Measurements from ENCODE around the gene EML4.
A peak's percentile ranks its signal among the peaks of the same experiment; 100 is the strongest.

EML4 gene

GRCh38 chr2:42324244-42324643 is 155.1 kb downstream of the EML4 start:
- DNase-seq (ENCODE audit: low read depth) = no peak
- no peak for TF ChIP-seq CTCF (conservative IDR thresholded peaks at IDR 0.05; ENCODE audit: low read length)
- H3K4me3 ChIP-seq (ENCODE audit: low read length) = no peak overlapping the region

DNA sequence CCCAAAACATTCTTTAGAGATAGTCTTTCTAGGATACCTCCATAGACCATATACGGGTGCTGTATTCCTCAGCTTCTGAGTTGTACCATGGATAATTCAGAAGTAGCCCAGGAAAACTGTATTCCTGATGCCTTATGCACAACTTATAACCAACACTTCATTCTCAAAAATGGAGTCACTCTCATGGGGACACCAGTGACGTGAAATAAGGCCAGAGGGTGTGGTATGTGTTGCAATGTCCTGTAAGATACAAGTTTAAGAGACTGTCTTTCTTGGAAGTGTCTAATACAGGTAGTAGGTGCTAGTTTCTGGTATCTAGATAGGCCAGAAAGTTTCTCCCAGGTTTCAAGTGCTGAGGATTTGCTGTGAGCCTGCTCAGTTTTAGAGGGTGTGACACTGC is 155.8 kb downstream of the EML4 start:
- no peak for DNase-seq (ENCODE audit: low read depth)
- TF ChIP-seq CTCF (conservative IDR thresholded peaks at IDR 0.05; ENCODE audit: low read length) = no peak
- H3K4me3 ChIP-seq (ENCODE audit: low read length) = no peak overlapping the region

- TF ChIP-seq CTCF (conservative IDR thresholded peaks at IDR 0.05; ENCODE audit: low read length) = no peak
- no peak overlapping the region for H3K4me3 ChIP-seq (ENCODE audit: low read length)
- DNase-seq (ENCODE audit: low read depth) = no peak
These were observed 156.5 kb downstream of the EML4 start for GRCh38 chr2:42325609-42326008.

DNA sequence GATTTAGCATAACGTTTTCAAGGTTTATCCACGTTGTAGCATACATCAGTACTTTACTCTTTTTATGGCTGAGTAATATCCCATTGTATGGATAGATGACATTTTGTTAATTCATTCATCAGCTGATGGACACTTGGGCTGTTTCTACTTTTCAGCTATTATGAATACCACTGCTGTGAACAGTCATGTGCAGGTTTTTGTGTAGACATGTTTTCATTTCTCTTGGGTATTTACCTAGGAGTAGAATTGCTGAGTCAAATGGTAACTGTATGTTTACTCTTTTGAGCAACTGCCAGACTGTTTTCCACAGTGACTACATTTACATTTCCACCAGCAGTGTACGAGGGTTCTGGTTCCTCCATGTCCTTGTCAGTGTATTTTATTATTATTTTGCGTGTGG is 158.0 kb downstream of the EML4 start:
- no peak overlapping the region for H3K4me3 ChIP-seq (ENCODE audit: low read length)
- DNase-seq (ENCODE audit: low read depth) = no peak
- no peak for TF ChIP-seq CTCF (conservative IDR thresholded peaks at IDR 0.05; ENCODE audit: low read length)

DNA sequence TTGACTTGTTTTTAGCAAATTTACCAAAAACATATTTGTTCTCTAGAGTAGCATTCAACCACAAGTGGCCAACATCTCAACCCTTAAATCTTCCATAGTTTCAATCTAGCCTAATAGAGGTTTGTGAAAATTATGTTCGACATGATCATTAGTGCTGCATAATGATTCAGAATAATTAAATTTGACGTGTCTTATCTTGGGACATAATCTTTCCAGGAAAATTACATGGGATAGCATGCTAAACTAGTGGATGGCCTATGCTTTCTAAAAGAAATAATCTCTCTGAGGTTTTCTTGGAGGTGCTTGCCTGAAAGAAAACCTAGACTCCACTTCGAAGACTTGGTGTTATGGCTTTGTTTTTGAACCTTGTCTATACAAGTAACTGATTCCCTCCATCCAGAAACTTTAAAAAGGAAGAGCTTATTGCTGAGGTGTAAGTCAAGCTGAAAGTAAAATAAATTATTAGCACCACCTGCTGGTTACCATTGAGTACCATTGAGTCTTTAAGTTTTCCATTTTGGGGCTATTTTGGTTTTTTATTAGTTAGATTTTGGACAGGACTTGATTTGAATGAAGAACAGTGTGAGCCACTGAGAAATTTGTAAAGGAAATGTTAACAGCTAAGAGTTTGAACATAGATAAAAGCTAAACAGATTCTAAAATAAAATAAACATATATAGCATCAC is 159.1 kb downstream of the EML4 start:
- peak; percentile 54 for TF ChIP-seq CTCF (conservative IDR thresholded peaks at IDR 0.05; ENCODE audit: low read length)
- H3K4me3 ChIP-seq (ENCODE audit: low read length) = no peak overlapping the region
- DNase-seq (ENCODE audit: low read depth) = peak; percentile 50

- no peak for DNase-seq (ENCODE audit: low read depth)
- no peak overlapping the region for H3K4me3 ChIP-seq (ENCODE audit: low read length)
- TF ChIP-seq CTCF (conservative IDR thresholded peaks at IDR 0.05; ENCODE audit: low read length) = no peak
These were observed 159.8 kb downstream of the EML4 start for GRCh38 chr2:42328923-42329322.

DNA sequence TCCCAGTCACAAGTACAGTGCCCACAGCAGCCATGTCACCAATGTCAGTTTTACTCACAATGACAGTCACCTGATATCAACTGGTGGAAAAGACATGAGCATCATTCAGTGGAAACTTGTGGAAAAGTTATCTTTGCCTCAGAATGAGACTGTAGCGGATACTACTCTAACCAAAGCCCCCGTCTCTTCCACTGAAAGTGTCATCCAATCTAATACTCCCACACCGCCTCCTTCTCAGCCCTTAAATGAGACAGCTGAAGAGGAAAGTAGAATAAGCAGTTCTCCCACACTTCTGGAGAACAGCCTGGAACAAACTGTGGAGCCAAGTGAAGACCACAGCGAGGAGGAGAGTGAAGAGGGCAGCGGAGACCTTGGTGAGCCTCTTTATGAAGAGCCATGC is 160.6 kb downstream of the EML4 start:
- DNase-seq (ENCODE audit: low read depth) = no peak
- no peak overlapping the region for H3K4me3 ChIP-seq (ENCODE audit: low read length)
- TF ChIP-seq CTCF (conservative IDR thresholded peaks at IDR 0.05; ENCODE audit: low read length) = no peak
